HG02852 (cell line): ENCODE data around the gene RASGRF2.
"Not testable (repeated sequence)": the region's sequence is repeated elsewhere in the genome, so short reads cannot be mapped to it uniquely, and the experiment has no call there.

Experiments used
- ATAC-seq: cut with Tn5 transposase; IDR thresholded peaks from one replicate; pipeline ENCODE4 v1.9.1; 2021; ENCODE audit warnings: mild to moderate bottlenecking, moderate library complexity; ENCODE audit not compliant: unreplicated experiment

The RASGRF2 gene

GRCh38 chr5:81268521-81269196 lies 308.5 kb downstream of the RASGRF2 start:
- no peak for ATAC-seq

- ATAC-seq: no peak
These were observed 309.7 kb downstream of the RASGRF2 start for GRCh38 chr5:81269751-81270393.

GRCh38 chr5:81270394-81271027 lies 310.3 kb downstream of the RASGRF2 start:
- ATAC-seq: not testable (repeated sequence)
